ENCODE data around the gene FZD8. TPM values are rescaled to one million over a fixed set of nuclear protein-coding genes. Genes with fewer than 3 reads are reported as not detected.

Gene FZD8
- total and polyA plus RNA-seq, 7 donors: 0.92 to 15.8 (median 6.6) TPM

- no peak for DNase-seq
- TF ChIP-seq EP300 (IDR thresholded peaks at IDR 0.05) (no peak), CTCF (IDR thresholded peaks at IDR 0.05) (peak in 2 of 4 experiments; percentile 22 to 36)
- 27 to 49% methylated on average over 6 of the region's 6 CpGs for WGBS, 2 donors
- Histone ChIP-seq H3K27me3 (no peaks in the 10 kb centered on the region), H3K9me3 (no peaks in the 10 kb centered on the region), H3K4me1 (no peaks in the 10 kb centered on the region), H3K36me3 (no peaks in the 10 kb centered on the region), H3K27ac (no peak overlapping the region), H3K4me3 (no peak overlapping the region)
- intact Hi-C loops (cut with DNase I): no loop called here
These were observed 43.7 kb downstream of the FZD8 start for GRCh38 chr10:35598379-35598778.

DNA sequence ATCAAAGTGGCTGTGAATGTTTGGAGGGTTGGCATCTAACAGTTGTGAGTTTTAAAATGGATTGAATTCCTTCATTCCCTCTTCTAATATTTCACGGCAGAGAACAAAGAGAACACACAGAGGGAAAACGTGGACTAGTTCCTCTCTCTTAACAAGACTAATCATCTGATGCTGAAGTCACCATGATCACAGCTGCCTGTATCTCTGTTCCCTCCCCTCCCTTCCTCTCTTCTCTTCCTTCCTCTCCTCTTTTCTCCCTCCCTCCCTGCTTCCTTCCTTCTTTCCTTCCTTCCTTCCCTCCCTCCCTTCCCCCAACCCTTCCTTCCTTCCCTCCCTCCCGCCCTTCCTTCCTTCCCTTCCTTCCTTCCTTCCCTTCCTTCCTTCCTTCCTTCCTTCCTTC is 47.0 kb downstream of the FZD8 start:
- TF ChIP-seq CTCF (IDR thresholded peaks at IDR 0.05): no peak
- TF ChIP-seq EP300 (IDR thresholded peaks at IDR 0.05): no peak
- TF ChIP-seq POLR2AphosphoS5 (IDR thresholded peaks at IDR 0.05): no peak
- no peak for TF ChIP-seq POLR2A (IDR thresholded peaks at IDR 0.05)
- 44 to 54% methylated on average over 3 of the region's 3 CpGs for WGBS, 2 donors
- peaks cover 0 to 5% (median 0%) of the 10 kb centered on the region in 4 donors for H3K9me3 ChIP-seq
- no peaks in the 10 kb centered on the region for H3K27me3 ChIP-seq
- intact Hi-C loops (cut with DNase I): no loop called here
- H3K27ac ChIP-seq: no peak overlapping the region
- H3K4me1 ChIP-seq: no peaks in the 10 kb centered on the region
- no peak overlapping the region for H3K4me3 ChIP-seq
- no peak for DNase-seq
- no peaks in the 10 kb centered on the region for H3K36me3 ChIP-seq

DNA sequence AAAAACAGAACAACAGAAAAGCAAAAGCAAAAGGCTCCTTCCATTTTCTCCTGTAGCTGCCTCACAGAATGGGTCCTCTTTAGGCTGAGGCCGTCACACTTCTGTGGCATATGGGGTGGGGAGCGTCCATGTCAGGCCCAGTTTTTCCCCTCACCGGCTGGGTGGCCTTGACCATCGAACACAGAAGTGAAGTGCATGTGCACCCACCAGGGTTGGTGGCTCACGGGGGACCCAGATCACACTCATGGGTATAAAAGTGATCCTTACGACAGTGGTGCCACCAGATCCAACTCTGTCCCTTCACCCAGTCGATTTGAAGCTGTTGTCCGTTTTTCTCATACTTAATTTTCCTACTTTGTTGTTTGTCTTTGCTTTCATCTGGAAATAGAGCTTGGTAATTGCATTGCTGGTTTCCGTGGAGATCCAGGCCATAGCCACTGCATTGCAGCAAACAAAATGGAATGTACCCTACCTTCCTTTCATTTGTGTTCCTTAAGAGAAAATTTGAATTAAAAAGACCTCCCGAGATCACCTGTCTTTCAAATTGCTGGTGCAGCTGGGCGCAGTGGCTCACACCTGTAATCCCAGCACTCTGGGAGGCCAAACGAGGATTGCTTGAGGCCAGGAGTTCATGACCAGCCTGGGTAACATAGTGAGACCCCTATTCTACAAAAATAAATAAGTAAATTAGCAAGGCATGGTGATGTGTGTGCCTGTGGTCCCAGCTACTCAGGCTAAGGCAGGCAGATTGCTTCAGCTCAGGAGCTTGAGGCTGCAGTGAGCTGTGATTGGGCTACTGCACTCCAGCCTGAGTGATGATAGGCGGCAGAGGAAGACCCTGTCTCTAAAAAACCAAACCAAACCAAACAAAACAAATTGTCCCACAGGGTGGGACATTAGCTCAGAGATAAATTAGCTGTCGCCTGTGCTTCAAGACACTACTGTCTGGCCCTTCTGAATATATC is 47.7 kb downstream of the FZD8 start:
- intact Hi-C loops (cut with DNase I): no loop called here
- H3K27me3 ChIP-seq: no peaks in the 10 kb centered on the region
- DNase-seq: no peak
- peaks cover 0 to 5% (median 0%) of the 10 kb centered on the region in 4 donors for H3K9me3 ChIP-seq
- no peaks in the 10 kb centered on the region for H3K4me1 ChIP-seq
- H3K27ac ChIP-seq: no peak overlapping the region
- WGBS, 2 donors: 73 to 78% methylated on average over 14 of the region's 14 CpGs
- H3K36me3 ChIP-seq: no peaks in the 10 kb centered on the region
- H3K4me3 ChIP-seq: no peak overlapping the region
- TF ChIP-seq CTCF (IDR thresholded peaks at IDR 0.05) (no peak), POLR2A (IDR thresholded peaks at IDR 0.05) (no peak), POLR2AphosphoS5 (IDR thresholded peaks at IDR 0.05) (no peak), EP300 (IDR thresholded peaks at IDR 0.05) (no peak)

GRCh38 chr10:35592441-35592840 is 49.7 kb downstream of the FZD8 start:
- peaks cover 0 to 5% (median 0%) of the 10 kb centered on the region in 4 donors for H3K9me3 ChIP-seq
- intact Hi-C loops (cut with DNase I): no loop called here
- H3K36me3 ChIP-seq: no peaks in the 10 kb centered on the region
- no peak overlapping the region for H3K4me3 ChIP-seq
- TF ChIP-seq EP300 (IDR thresholded peaks at IDR 0.05) (no peak), POLR2A (IDR thresholded peaks at IDR 0.05) (no peak), POLR2AphosphoS5 (IDR thresholded peaks at IDR 0.05) (no peak), CTCF (IDR thresholded peaks at IDR 0.05) (no peak)
- no peak overlapping the region for H3K27ac ChIP-seq
- no peak for DNase-seq
- 93% methylated on average over 4 of the region's 4 CpGs for WGBS, 2 donors
- H3K27me3 ChIP-seq: no peaks in the 10 kb centered on the region
- no peaks in the 10 kb centered on the region for H3K4me1 ChIP-seq
